HG02840 (cell line): ENCODE measurements around the gene ITGA7.
"Not testable (repeated sequence)": the region's sequence is repeated elsewhere in the genome, so short reads cannot be mapped to it uniquely, and the experiment has no call there.

Experiments used
- ATAC-seq: cut with Tn5 transposase; IDR thresholded peaks from one replicate; pipeline ENCODE4 v1.9.1; 2021; ENCODE audit warnings: mild to moderate bottlenecking, moderate library complexity, moderate number of reproducible peaks; ENCODE audit not compliant: unreplicated experiment, low FRiP score

ITGA7 gene

GRCh38 chr12:55650620-55651298, 56.9 kb downstream of the ITGA7 start:
- ATAC-seq: not testable (repeated sequence)

- ATAC-seq: no peak
Observed at GRCh38 chr12:55647027-55647426, 60.7 kb downstream of the ITGA7 start.

- ATAC-seq: no peak
Observed at GRCh38 chr12:55644591-55644990, 63.1 kb downstream of the ITGA7 start.

GRCh38 chr12:55642669-55643068, 65.0 kb downstream of the ITGA7 start:
- no peak for ATAC-seq

GRCh38 chr12:55642267-55642666, 65.4 kb downstream of the ITGA7 start:
- ATAC-seq: no peak

GRCh38 chr12:55641595-55641994, 66.1 kb downstream of the ITGA7 start:
- no peak for ATAC-seq

GRCh38 chr12:55637467-55637866, 70.2 kb downstream of the ITGA7 start:
- no peak for ATAC-seq

GRCh38 chr12:55636853-55637252, 70.9 kb downstream of the ITGA7 start, which contains the start of gene OR10P1:
Gene OR10P1 (plus strand): TSS chr12:55636892. CDS start chr12:55636892, 0 bp downstream.
- ATAC-seq: no peak

GRCh38 chr12:55636116-55636655, 71.5 kb downstream of the ITGA7 start:
- no peak for ATAC-seq
